ENCODE results near the gene ZNF142. TPM values are rescaled to one million over a fixed set of nuclear protein-coding genes. Genes with fewer than 3 reads are reported as not detected.
A peak's percentile ranks its signal among the peaks of the same experiment; 100 is the strongest.

Gene ZNF142
- total RNA-seq, 4 donors from 2014 or later, result 13.2 to 46.6 (median 34.0) TPM

- peaks cover 0 to 13% of the 10 kb centered on the region in 2 donors for H3K36me3 ChIP-seq
- no peak overlapping the region for H3K27ac ChIP-seq
- H3K9me3 ChIP-seq, result no peaks in the 10 kb centered on the region
- H3K4me1 ChIP-seq, result no peaks in the 10 kb centered on the region
- no peak for DNase-seq
- no peak for TF ChIP-seq CTCF (IDR thresholded peaks at IDR 0.05 in 4 of 5, conservative IDR thresholded peaks at IDR 0.05 in 1 of 5)
- ATAC-seq, result no peak
- no peaks in the 10 kb centered on the region for H3K27me3 ChIP-seq
- no peak overlapping the region for H3K4me3 ChIP-seq
- intact Hi-C loops (cut with DNase I; ENCODE audit: low total_unique reads) (no loop called here), in situ Hi-C loops (cut with MboI; ENCODE audit: low sequenced_read_pairs in 4 of 4) (loop anchor here in 2 of 4 donors (25.0 kb wide), 1 partner anchor 268 kb away; the partner anchor contains the start of gene VIL1 (in 2 of the 2))
Observed at GRCh38 chr2:218680061-218680460, 20.6 kb upstream of the ZNF142 start.

- Histone ChIP-seq H3K36me3 (peaks cover 0 to 13% of the 10 kb centered on the region in 2 donors), H3K27me3 (no peaks in the 10 kb centered on the region), H3K4me3 (no peak overlapping the region), H3K27ac (no peak overlapping the region), H3K9me3 (no peaks in the 10 kb centered on the region), H3K4me1 (no peaks in the 10 kb centered on the region)
- intact Hi-C loops (cut with DNase I; ENCODE audit: low total_unique reads) (no loop called here), in situ Hi-C loops (cut with MboI; ENCODE audit: low sequenced_read_pairs in 4 of 4) (loop anchor here in 2 of 4 donors (25.0 kb wide), 1 partner anchor 267 kb away; the partner anchor contains the start of gene VIL1 (in 2 of the 2))
- no peak for DNase-seq
- TF ChIP-seq POLR2A (IDR thresholded peaks at IDR 0.05) (no peak), CTCF (IDR thresholded peaks at IDR 0.05 in 4 of 5, conservative IDR thresholded peaks at IDR 0.05 in 1 of 5) (no peak)
- ATAC-seq, result no peak
Observed at GRCh38 chr2:218679119-218679518, 19.7 kb upstream of the ZNF142 start.

- intact Hi-C loops (cut with DNase I; ENCODE audit: low total_unique reads), result loop anchor here (1.0 to 5.0 kb wide), 3 partner anchors 13 to 275 kb away; partner anchors contain the start of genes BCS1L, CTDSP1, TTLL4 and ZNF142
Observed at GRCh38 chr2:218671654-218672566, 12.5 kb upstream of the ZNF142 start, which contains the start of the genes RNF25 and STK36. Gene RNF25 (minus strand): TSS chr2:218672002. CDS start chr2:218671970, 32 bp downstream. Gene STK36 (plus strand): TSS chr2:218672086. CDS start chr2:218672830, 744 bp downstream.

More at GRCh38 chr2:218671654-218672566, 12.5 kb upstream of the ZNF142 start, which contains the start of the genes RNF25 and STK36:
- Histone ChIP-seq H3K9me3 (no peaks in the 10 kb centered on the region), H3K4me1 (peaks cover 13% of the 10 kb centered on the region in 2 donors), H3K27me3 (no peaks in the 10 kb centered on the region), H3K36me3 (peaks cover 0 to 27% of the 10 kb centered on the region in 2 donors), H3K4me3 (peak within 1 kb of the TSS; percentile 76 to 97 (median 89)), H3K27ac (peak within 1 kb of the TSS; percentile 73 to 84 (median 82))
- peak; percentile 70 to 75 for DNase-seq
- peak; percentile 50 to 79 for TF ChIP-seq POLR2A (IDR thresholded peaks at IDR 0.05)
- TF ChIP-seq CTCF (IDR thresholded peaks at IDR 0.05 in 4 of 5, conservative IDR thresholded peaks at IDR 0.05 in 1 of 5), result no peak
- ATAC-seq, result peak; percentile 97
- in situ Hi-C loops (cut with MboI; ENCODE audit: low sequenced_read_pairs in 4 of 4), result loop anchor here in 3 of 4 donors (25.0 kb wide), 3 partner anchors 260 to 715 kb away; partner anchors contain the start of genes TMBIM1 (in 3 of the 3), VIL1 (in 2 of the 3) and DNPEP (in 1 of the 3)

All from gastrocnemius medialis (tissue), 4 donors.